HG02852 (cell line): ENCODE results near the gene USH1G.

Experiments used
- ATAC-seq: cut with Tn5 transposase; IDR thresholded peaks from one replicate; pipeline ENCODE4 v1.9.1; 2021; ENCODE audit warnings: mild to moderate bottlenecking, moderate library complexity; ENCODE audit not compliant: unreplicated experiment

The USH1G gene

GRCh38 chr17:74954665-74955421 lies 31.8 kb upstream of the USH1G start:
- ATAC-seq = no peak

DNA sequence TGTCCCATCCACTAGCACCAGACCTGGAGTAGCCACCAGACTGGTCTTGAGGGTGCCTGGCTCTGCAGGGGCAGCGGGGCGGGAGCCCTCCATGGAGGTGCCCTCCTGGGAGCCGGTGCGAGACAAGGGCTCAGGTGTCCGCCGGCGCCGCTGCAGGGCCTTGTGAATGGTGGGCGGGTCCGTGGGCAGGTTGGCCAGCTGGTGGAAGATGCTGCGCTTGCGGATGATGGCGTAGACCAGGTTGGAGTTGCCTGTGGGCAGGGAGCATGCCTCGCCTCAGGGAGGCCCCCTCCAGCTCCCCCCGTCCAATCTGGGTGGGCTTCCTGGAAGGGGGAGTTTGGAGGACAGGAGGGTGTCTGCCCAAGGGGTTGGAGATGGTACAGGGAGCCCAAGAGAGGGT lies 31.1 kb upstream of the USH1G start:
- ATAC-seq = no peak

- ATAC-seq = no peak
These were observed 30.2 kb upstream of the USH1G start for GRCh38 chr17:74953134-74953687.

- ATAC-seq = no peak
These were observed 29.5 kb upstream of the USH1G start for GRCh38 chr17:74952431-74953133.

DNA sequence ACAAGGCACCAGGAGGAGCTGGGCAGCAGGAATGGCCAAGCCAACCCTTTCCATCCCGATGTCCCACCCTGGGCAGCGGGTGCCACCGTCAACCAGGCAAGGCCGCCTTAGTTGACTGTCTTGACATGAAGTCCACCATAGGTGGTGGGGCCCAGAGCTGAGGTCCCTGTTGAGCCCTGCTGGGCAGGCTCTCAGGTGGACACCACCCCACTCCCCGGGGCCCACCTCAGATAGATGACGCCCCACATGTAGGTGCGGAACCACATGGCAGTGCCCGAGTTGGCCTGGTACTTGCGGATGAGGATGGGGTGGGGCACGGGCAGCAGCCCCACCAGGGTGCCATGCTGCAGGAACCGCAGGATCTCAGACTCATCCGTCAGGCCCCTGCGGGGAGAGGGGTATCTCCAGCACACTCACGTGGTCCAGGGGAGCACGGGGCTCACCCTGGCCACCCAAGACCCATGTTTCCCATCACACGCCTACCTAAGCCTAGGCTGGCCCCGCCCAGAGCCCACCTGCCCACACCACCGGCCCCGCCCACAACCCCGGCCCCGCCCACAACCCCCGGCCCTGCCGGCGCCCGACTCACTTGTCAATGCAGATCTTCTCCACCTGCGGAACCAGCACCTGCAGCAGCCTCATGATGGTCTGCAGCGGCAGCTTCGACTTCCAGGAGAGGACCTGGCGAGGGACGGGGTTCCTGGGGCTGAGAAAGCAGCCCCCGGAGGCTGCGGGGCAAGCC lies 28.8 kb upstream of the USH1G start:
- no peak for ATAC-seq

- no peak for ATAC-seq
These were observed 28.0 kb upstream of the USH1G start for GRCh38 chr17:74951065-74951464.

- ATAC-seq = no peak
These were observed 27.2 kb upstream of the USH1G start for GRCh38 chr17:74950207-74950606.

- no peak for ATAC-seq
These were observed 26.5 kb upstream of the USH1G start for GRCh38 chr17:74949455-74950115.

DNA sequence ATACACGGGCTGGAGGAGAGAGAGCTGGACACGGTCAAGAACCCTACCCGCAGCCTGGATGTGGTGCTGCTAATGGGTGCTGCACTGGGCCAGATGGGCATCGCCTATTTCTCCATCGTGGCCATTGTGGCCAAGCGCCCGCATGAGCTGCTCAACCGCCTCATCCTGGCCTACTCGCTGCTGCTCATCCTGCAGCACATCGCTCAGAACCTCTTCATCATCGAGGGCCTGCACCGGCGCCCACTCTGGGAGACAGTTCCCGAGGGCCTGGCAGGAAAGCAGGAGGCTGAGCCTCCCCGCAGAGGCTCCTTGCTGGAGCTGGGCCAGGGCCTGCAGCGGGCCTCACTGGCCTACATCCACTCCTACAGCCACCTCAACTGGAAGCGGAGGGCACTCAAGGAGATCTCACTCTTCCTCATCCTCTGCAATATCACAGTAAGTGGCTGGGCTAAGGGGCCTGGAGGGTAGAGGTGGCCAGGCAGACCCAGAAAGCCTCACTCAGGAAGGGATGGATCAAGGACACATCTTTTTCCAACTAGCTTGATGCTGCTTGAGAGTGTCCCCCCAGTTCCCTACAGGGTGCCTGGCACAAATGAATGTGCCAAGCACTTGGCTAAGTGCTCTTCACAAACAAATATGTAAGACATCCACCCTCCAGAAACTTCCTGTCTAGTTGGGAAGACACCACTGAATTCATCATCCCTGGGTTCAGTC lies 24.1 kb upstream of the USH1G start:
- ATAC-seq = no peak

- ATAC-seq = no peak
These were observed 23.6 kb upstream of the USH1G start for GRCh38 chr17:74946641-74947040.

GRCh38 chr17:74945543-74945942 lies 22.5 kb upstream of the USH1G start:
- peak; percentile 57 for ATAC-seq

- no peak for ATAC-seq
These were observed 20.9 kb upstream of the USH1G start for GRCh38 chr17:74943808-74944522.

- ATAC-seq = no peak
These were observed 18.2 kb upstream of the USH1G start for GRCh38 chr17:74941128-74941725.

- ATAC-seq = no peak
These were observed 16.5 kb upstream of the USH1G start for GRCh38 chr17:74939534-74939933.

DNA sequence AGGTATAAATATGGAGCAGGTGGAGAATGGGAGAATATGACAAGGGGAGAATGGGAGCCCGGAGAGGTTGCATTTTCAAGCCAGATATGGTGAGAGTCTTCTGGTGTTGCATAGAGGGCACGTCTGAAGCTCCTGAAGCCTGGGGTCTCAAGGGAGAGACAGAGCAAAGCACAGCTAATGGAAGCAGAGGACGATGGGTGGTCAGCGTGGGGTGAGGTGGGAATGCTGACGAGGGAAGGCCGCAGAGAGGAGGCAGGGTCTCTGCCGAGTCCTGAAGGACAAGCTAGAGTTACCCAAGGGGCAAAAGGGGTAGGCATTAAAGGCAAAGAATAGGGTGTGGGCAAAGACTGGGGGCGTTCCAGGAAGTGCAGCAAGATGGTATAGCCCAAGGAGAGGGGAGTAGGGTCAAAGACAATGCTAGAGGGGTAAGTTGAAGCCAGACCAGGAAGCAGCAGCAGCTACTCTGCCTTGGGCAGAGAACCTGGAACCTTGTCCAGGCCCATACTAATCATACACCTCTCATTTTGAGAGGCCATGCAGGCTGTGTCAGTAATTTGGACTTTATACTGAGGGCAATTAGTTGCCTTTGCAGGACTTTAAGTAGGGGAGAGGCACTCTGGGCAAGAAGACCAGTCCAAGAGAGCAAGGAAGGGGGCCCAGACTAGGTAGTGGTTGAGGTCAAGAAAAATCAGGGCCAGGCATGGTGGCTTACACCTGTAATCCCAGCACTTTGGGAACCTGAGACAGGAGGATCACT lies 15.3 kb upstream of the USH1G start:
- no peak for ATAC-seq

DNA sequence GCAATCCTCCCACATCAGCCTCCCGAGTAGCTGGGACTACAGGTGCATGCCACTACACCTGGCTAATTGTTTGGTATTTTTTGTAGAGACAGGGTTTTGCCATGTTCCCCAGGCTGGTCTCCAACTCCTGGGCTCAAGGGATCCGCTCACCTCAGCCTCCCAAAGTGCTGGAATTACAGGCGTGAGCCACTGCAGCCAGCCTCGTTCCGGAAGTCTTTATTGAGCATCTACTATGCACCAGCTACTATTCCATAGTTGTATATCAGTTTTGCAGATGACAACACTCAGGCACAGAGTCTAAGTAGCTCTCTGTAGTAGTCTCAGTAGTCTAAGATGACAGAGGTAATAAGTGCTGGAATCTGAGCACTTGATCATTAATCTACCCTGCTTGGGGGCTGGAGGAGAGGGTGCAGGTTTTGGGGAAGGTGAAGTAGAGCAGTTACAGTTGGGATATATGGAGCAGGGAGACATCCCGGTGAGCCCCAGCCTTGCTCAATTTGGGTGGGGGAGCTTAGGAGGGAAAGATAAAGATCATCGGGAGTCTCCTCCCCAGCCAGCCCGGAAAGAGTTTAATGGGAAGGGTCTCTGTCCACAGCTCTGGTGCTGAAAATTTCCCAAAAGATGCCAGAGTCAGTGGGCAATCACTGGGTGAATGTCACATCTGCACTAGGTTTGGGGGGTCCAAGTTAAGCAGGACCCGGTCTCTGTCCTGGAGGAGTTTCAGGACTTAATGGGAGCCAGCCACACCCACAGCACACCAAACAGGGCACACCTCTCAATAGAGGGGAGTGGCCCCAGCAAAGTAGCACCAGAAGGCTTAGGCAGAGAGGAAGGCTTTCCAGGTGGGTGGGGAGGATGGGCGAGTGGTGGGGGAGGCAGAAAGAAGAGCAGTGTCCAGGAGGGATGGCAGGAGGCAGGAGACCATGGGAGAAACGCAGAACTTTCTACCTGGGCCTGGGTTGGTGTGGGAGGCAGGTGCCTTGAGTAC lies 14.3 kb upstream of the USH1G start:
- ATAC-seq = no peak

DNA sequence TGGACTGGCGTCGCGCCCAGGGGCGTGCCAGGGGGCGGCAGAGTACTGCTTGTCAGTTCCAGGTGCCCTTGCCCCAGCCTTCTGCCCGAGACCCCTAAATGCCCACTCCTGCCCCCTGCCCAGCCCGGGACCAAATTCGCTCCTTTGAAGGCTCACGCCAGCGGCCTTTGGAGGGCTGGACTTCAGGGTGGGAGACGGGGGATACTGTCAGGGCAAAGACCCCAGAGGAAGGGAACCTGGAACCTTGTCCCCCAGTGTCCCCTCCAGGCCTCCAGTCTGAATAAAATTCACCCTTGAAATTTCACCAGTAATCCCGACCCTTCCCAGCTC lies 13.4 kb upstream of the USH1G start:
- no peak for ATAC-seq
